Germinal center (tissue), 1 donor: ENCODE measurements around the gene BDH1.

Source experiments
- DNase-seq: peaks from one replicate; pipeline ENCODE4 v3.0.0; 2012; ENCODE audit warnings: mixed read lengths, low spot score

The BDH1 gene

DNA sequence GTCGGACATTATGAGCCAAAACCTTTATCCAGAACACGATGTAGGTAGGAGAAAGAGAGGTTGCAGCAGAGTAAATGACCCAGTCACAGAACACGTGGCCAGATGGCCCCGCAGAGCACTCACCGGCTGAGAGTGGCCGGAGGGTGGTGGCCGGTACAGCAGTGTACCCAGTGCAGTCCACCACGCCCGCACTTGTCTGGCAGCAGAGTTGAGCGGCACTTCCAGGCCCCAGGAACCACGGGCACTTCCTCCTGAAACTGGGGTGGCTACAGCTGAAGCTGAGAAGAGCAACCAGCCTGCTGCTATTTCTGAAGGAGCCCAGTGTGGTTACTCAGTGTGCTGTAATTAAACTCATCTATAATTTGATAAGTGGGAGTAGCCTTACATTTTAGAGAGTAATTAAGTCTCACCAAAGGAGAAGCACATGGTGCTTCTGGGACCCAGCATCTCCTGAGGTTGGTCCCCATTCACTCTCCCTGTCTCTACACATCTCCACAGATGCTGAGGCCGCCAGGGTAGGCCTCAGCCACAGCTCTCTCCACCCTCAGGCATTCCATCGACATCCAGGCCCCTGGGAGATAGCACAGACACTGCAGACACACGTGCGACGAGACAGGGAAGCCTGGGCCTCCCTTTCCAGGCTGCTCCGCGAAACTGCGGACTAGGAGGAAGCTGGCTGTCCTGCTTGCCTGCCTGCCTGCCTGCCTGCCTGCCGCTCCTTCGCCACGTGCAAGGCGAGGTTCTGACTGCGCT, 49.8 kb downstream of the BDH1 start:
- no peak for DNase-seq

DNA sequence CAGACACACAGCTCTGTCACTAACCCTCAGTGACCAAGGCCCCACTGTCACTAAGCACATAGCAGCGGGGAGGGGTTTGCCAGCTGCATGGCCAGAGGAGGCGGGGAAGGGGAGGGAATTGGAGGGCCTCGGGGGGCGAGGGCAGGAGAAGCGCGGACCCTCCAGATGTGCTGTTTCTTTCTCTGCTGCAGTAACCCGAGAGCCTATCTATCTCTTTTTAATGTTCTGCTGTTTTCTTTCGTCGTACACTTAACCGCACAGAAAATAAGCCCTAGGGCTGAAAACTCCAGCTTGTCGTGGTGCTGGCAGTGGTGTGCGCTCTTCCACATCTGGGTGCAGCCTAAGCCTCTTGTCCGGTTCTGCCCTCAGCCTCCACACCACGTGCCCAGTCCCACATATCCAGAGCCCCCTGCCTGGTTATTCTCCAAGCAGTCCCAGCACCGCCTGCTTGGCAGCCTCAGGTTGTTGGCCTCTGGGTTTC, 51.1 kb downstream of the BDH1 start:
- DNase-seq, result no peak

DNA sequence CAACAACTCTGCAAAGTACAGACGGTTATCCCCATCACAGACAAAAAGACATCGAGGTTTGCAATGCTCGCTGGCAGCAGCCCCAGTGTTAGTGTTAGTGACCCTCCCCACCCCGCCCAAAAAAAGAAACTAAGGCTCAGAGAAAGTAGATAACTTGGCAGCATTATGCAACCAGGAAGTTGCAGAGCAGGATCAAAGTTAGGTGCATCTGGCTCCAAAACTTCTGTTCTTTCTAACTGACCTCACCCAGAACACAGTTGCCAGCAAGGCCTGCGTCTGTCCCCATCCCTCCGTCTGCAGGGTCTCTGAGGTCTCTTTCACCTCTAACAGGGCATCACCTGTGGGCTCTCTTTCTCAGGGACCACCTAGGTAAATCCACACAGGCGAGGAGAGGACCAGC, 51.5 kb downstream of the BDH1 start:
- DNase-seq, result no peak

DNA sequence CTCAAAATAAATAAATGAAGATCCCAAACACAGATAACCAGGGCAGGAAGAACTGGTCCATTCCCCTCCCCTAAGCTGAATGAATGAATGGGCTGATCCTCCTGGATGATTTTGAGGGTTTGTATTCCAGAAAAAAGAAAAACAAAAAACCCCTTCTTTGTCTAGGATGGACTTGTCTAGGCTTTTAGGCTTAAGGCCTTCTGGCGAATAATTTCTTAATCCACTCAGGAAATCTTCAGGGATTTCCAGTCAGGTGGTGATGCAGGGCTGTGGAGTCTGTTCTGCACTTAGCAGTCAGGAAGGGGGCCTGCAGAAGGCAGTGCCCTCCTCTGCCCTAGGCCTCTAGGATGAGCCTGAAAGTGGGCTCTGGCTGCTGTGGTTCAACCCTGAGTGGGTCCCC, 52.1 kb downstream of the BDH1 start:
- DNase-seq, result no peak

DNA sequence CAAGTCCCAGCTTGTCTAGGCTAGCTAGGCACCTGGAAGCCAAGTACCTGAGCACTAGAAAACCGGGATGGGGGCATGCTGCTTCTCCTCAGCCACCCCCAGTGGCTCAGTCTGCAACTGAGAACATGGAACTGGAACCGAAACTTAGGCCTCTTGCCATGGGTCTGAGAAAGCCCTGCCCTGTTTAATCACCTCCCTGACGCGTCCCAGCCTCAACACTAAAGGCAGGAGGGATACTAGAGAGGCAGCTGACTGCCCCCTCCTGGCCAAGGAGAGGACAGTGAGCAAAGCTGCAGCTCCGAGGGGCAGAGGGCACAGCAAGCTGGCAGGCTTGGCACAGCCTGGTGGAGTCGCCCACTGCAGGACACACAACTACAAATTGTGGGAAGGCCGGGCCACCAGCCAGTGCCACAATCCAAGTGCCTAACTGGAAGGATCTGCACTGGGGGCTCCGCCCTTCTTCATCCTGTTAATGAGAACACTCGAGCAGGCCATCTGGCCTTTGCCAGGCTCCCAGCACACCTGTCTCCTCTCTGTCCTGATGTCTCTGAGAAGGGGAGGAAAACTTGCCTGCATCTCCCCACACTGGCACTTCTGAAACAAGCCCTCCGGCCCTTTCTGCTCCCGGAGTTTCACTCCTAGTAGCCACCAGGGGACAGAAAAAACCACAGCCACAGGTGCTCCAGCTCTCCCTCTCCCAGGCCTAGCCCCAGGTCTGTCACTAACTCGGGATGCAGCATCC, 53.7 kb downstream of the BDH1 start:
- DNase-seq, result peak; percentile 74

DNA sequence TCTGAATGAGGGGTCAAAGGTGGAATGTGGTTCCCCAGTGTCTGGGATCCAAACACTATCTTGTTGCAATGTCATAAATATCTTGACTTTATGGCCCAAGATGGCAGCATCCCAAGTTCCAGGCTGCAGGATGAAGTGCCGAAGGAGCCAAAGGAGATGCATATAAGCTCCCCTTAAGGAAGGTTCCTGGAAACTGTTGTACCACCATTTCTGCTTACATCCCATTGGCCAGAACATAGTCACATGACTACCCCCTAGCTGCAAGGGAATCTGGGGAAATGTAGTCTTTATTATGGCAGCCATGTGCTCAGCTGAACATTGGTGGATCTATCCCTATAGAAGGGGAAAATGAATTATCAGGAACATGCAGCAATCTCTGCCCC, 54.3 kb downstream of the BDH1 start:
- DNase-seq, result peak; percentile 59

DNA sequence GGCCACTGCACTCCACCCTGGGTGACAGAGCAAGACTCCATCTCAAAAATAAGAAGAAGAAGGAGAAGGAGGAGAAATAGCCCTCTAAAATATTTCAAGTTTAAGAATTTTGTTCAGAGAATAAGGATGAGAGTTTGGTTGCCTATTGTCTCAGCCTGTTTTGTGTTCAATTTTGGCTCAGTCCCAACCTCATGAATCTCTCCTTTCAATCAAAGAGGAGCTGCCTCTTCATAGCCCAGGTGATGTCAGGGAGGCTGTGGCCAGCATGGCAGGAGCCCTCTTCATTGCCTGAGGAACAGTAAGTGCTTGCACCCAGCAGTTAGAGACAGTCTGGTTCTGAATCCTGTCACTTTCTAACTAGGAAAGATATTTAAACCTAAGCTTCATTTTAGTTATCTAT, 55.0 kb downstream of the BDH1 start:
- DNase-seq, result no peak

DNA sequence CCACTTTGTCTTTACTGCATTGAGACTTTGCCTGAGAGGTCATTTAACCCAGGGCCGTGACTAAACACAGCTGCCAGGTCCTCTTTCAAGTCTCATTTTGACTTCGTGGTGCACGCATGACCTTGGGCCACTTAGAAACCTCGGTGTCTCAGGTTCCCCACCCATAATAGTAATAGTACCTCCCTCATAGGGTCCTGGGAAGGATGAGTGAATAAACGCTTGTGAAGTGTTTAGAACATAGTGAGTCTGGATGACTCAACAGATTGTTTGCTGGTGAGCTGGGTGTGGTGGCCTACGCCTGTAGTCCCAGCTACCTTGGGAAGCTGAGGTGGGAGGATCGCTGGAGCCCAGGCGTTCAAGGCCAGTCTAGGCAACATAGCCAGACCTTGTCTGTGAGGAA, 56.3 kb downstream of the BDH1 start:
- no peak for DNase-seq

DNA sequence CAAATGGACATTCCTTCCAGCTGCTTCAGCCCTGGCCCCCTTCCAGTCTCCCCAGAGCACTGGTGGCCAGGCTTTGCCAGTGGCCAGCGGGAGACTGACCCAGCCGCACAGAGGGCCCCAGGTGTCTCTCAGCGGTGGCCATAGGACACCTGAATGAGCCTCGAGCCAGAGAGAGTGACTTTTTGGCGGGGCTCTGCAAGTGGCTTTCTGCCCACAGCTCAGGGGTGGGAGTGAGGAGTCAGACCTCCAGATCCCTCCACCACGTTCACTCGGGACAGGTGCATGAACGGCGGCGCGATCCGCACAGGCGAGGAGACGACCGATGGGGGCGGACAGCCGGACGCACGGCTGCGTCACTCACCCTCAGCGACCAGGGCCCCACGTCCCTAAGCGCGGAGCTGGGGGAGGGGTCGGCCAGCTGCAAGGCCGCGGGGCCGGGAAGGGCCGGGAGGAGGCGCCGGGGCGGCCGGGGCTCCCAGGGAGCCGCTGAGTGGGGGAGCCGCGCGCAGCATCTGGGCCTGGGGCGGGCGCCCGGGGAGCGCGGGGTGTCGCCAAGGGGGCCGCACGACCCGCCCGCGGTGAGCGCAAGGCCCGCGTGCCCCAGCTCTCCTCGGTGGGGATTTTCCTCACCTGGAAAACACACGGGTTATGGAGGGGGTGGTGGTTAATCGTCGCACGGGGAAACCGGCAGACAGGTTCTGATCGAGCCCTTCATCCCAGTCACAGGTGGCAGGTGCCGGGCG, 57.1 kb downstream of the BDH1 start:
- no peak for DNase-seq

DNA sequence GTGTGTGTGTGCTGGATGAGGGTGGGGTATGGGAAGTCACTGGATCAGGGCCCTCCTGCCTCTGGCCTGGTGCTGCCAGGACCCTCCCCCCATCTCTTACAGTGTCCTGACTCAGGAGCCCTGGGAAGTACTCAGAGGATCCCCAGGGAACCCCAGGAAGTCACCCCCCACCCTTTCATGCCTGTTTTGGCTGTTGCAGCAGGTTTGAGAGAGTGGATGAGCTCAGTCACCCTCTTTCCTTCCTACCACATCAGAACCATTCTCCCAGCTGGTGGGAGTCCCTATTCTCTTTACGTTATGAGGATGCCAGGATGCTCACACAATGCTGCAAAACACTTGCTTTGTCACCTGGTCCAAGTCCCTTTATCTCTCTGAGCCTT, 59.0 kb downstream of the BDH1 start:
- DNase-seq, result no peak

DNA sequence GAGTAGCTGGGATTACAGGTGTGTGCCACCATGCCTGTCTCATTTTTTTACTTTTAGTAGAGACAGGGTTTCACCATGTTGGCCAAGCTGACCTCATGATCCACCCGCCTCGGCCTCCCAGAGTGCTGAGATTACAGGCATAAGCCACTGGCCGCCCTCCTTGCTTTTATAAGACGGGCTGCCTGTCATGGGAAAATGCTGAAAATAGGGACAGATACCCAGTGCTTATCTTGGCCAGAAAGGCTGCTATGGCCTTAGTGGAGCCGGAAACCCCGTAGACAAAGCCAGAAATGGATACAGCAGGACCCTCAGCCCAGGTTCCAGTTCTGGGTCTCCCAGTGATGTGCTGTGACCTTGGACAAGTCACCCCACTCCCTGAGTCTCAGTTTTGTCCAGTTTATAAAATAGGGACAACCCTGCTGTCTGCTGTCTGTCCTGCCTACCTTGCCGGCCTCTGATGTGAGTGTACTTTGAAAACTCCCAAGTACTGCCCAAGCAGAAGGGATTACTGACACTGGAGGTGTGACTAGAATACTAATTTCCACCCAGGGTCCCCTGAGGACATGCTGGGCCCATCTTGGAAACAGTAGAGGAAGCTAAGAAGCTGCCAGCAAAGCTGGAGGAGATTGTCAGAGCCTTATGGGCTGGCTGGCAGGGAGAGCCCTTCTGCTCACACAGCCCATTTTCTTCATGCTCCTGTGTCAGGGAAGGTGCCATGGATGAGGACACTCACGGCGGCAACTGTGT, 59.6 kb downstream of the BDH1 start:
- no peak for DNase-seq

DNA sequence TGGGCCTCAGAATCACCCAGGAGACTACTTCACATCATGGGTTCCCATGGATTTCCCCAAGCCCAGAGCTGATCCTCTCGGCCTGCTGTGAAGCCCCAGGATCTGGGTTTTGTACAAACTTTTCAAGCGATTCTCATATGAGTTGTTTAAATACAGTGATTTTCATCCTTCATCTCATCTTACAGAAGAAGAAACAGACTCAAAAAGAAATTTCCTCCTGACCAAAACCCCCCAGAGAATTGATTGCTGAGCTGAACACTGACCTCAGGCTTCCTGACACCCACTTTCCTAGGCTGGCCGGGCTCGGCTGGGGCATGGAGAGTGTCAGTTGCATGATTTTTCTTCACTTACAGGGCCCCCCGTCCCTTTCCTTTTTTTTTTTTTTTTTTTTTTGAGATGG, 60.3 kb downstream of the BDH1 start:
- DNase-seq, result no peak

DNA sequence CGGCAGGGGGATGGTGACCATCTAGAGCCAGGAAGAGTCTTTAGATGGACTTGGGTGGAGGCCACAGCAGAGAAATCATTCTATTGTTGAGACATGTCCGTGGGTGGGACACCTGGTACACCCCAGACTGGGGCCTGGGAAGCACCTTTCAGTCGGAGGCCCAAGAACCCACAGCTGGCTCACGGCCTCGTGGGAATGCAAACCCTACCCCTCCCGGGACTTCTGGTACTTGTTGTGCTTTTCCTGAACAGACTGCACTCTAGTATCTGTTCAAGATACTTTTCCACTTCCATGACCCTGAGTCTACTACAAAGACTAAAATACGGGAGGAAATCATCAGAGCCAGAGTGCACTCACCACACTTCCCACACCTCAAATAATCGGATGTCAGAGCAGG, 60.7 kb downstream of the BDH1 start:
- DNase-seq, result no peak

DNA sequence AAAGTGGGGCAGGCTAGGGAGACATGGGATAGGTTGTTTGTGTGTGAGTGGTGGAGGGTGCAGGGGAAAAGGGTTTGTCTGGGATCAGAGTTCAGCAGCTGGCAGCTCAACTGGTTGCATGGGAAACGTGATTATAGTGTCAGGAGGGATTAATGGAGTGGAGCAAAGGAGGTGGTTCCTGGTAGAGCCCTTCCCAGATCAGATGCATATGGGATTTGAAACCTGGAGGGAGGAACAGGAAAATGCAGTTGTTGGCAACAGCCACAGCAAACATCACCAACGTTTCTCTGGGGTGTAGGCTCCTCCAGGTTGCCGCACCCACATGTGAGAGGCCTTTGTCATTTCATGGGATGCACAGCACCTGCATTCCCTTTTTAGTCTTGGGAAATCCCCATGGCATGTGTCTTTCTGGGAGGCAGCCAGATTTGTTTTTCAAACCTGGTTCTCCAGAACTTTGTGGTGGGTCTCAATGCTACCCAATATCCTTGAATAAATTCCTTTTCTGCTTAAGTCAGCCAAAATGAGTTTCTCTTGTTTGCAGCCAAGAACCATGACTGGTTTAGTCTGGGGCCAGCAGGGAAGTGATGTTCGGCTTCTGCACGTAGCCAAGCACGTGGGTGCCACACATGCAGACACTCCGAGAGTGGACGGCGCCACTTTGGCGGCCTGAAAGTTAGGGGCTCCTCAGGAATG, 61.3 kb downstream of the BDH1 start:
- no peak for DNase-seq

DNA sequence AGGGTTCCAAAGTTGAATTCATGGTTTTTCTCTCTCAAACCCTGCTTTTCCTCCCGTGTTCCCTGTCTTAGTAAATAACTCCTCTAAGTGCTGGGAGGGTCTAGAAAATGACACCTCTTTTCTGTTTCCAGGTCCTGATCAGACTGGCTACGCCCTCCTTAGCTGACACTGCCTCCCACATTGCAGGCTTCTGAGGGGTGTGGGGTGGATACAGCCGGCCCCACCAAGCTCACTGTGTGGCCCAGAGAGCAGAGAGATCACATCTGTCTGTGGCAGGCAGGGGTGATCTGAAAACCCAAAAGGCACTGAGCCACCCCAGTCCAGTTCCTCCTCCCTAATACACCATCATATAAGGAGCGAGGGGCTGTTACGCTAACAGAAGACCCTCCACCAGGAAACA, 62.7 kb downstream of the BDH1 start:
- no peak for DNase-seq

DNA sequence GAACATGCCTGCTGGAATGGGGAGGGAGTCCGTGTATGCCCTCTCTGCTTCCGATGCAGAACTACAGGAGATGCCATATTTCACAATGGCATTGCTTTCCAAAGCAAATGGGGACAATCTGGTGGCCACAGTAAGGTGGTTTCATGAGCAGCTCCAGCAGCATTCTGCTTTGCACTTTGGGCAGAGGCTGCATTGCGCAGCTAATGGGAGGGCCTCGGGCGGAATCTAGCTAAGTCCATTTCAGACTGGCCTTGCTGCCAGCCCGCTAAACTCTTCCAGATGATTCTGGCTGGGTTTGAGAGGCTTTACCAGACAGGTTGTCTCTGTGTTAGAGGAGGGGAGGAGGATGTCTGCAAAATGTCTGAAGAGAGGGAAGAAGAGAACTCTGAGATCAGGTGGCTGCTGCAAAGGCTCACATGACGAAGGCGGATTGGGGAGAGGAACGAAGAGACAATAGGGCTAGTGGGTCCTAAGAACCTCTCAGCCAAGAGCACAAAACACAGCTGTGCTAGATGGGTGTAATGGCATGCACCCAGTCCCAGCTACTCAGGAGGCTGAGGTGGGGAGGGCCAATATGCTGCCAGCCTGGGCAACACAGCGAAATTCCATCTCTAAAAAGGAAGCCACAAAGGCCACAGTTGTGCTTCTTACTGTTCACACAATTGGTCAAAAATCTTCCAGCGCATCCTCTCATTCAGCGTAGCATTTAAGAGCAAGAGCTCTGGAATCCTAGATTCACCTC, 63.7 kb downstream of the BDH1 start:
- no peak for DNase-seq

DNA sequence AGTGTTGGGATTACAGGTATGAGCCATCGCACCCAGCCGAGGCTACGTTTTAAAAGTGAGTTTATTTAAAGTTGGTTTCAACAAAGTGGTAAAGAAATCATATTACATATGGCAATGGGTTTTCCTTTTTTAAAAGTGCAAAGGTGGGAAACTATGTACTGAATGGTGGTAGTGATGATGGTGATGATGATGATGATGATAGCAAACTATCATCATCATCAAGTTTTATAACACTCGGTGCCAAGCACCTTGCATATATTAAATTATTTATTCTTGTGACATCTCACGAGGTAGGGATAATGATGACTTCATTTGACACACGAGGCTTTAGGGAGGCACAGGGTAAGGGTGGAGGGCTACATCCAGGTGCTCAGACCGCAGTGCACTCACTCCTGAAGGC, 64.3 kb downstream of the BDH1 start:
- no peak for DNase-seq

DNA sequence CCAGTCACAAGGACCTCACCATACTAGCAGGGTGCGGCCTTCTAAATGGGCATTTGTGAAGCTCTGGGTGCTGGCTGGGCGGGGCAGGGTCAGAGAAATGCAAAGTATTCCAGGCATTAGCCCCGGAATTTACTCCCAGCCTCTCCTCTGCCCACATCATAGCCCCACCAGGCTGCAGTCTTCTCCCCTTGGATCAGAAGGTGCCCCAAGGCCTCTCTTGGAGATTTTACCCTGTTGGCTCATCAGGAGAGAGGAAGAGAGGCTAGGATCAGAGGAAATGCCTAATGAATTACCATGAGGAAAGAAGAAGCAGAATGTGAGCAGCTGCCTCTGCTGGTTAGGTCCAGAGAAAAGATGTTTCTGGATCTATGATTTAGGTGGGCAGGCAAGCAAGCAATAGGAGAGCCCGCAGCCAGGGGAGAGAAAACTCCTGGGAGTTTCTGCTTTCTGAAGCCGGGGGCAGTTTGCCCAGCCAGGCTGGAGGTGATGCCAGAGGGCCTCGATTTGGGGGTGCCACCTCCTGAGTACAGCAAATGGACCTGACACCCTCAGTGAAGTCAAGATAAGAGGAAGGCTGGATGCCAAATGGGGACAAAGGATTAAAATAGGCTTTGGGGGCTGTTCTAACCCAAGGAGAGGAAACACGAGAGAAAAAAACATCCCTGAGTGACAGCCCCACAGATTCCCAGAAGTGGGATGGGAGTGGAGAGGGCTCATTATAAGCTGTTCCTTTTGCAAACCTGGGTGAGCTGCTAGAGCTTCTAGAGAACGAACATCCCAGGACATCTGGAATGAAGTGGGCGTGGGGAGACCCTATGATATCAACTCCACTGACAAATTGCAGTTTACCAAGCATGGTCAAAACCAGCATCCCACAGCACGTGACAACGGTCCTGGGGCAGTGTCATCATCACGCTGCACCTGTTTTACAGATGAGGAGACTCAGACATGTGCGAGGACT, 65.4 kb downstream of the BDH1 start:
- no peak for DNase-seq

DNA sequence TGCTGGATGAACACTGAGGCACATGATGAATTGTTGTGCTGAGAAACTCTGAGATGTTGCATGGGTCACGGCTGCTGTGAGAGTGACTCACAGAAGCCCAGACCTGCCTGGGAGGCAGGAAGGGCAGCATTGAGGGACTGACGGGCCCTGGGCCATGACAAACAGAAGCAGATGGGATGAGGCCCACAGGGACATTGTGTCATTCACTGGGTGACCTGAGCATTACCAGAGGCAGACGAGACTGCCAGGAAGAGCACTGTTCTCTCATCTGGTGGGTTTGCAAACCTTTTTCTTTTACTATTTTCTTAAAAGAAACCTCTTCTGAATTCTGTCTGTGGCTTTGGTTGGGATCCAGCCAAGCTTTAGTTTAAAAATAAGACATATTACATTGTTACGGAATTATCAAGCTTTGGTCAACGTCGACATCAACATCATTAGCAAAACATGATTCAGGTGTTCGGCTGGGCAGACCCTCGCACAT, 67.8 kb downstream of the BDH1 start:
- DNase-seq, result no peak

DNA sequence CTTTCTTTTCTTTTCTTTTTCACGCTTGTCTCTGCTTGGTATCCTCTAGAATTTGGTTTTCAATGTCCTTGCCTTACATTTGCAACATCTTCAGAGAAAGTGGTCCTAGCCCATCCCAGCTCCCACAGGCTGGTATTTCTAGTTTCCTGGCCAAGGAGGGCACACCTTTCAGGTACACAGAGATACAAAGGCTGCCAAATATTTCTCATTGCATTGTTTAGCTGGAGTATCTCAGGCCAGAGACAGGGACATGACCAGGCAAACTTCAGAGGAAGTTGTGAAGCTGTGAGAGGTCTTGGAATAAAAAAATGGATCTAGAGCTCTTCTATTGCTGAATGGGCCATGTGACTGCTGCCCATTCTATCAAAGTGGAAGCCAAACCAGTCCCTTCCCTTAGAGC, 68.9 kb downstream of the BDH1 start:
- no peak for DNase-seq
